DMS79 treated with DMSO at 0.1 percent for 48 hours (cell line): ENCODE results near the gene TTC22.

ENCODE experiments used
- DNase-seq: peaks from one replicate; lab custom pipeline; 2025; lab: John Stamatoyannopoulos, UW

TTC22 gene

GRCh38 chr1:54751426-54751825, 49.7 kb downstream of the TTC22 start:
- no peak for DNase-seq

- peak; percentile 51 for DNase-seq
Measured at GRCh38 chr1:54750596-54750995, 50.5 kb downstream of the TTC22 start.

GRCh38 chr1:54748094-54748835, 52.9 kb downstream of the TTC22 start:
- DNase-seq: no peak

- DNase-seq: no peak
Measured at GRCh38 chr1:54745864-54746263, 55.3 kb downstream of the TTC22 start.

GRCh38 chr1:54745274-54745673, 55.8 kb downstream of the TTC22 start:
- no peak for DNase-seq

- DNase-seq: no peak
Measured at GRCh38 chr1:54744696-54745095, 56.4 kb downstream of the TTC22 start.

GRCh38 chr1:54743416-54744226, 57.5 kb downstream of the TTC22 start:
- no peak for DNase-seq

GRCh38 chr1:54742282-54742681, 58.8 kb downstream of the TTC22 start:
- DNase-seq: no peak

GRCh38 chr1:54741531-54741930, 59.6 kb downstream of the TTC22 start:
- DNase-seq: no peak

GRCh38 chr1:54738244-54738643, 62.9 kb downstream of the TTC22 start:
- no peak for DNase-seq

GRCh38 chr1:54736685-54737084, 64.4 kb downstream of the TTC22 start:
- DNase-seq: no peak
